Breast epithelium (tissue), 4 donors: ENCODE measurements around the gene PLXNA2. TPM values are rescaled to one million over a fixed set of nuclear protein-coding genes. Genes with fewer than 3 reads are reported as not detected.

Source experiments
- DNase-seq, 2 donors: peaks; one replicate each; pipeline ENCODE4 v3.0.0-alpha.2; 2019; ENCODE audit warnings: low spot score in 2 of 2
- H3K27ac ChIP-seq, 2 donors: fragments of 200-600 bp; sonication (generic) in 1 of 2; one replicate each; pipeline ENCODE4 v1.5.1; 2016 to 2019; ENCODE audit warnings: mild to moderate bottlenecking in 1 of 2
- H3K27me3 ChIP-seq, 2 donors: fragments of 200-600 bp; sonication (generic) in 1 of 2; one replicate each; pipeline versions ENCODE4 v1.5.1 to v1.6.0; 2017 to 2019; ENCODE audit warnings: control low read depth in 1 of 2, mild to moderate bottlenecking in 1 of 2
- H3K36me3 ChIP-seq: fragments of 200-600 bp; one replicate; pipeline ENCODE4 v1.5.1; 2019
- H3K4me1 ChIP-seq, 2 donors: fragments of 200-600 bp; sonication (generic); one replicate each; pipeline ENCODE4 v1.5.1; 2016 to 2019; ENCODE audit warnings: control low read depth in 1 of 2
- H3K4me3 ChIP-seq, 3 donors: fragments of 200-600 bp; sonication (generic); 1 replicate in 2 of 3; 2 replicates in 1 of 3; pipeline ENCODE4 v1.5.1; 2016 to 2019; ENCODE audit warnings: mild to moderate bottlenecking in 3 of 3, moderate library complexity in 2 of 3
- H3K9me3 ChIP-seq, 2 donors: fragments of 200-600 bp; sonication (generic) in 1 of 2; one replicate each; pipeline ENCODE4 v1.5.1; 2016 to 2019; ENCODE audit warnings: control low read depth in 1 of 2
- CTCF ChIP-seq, 3 donors: fragments of 450-650 bp; IDR thresholded peaks; one replicate each; pipeline ENCODE4 v1.5.1; 2016 to 2017; ENCODE audit warnings: antibody characterized with exemption in 3 of 3, mild to moderate bottlenecking in 3 of 3, moderate library complexity in 3 of 3
- POLR2A ChIP-seq: fragments of 450-650 bp; IDR thresholded peaks from one replicate; pipeline ENCODE4 v1.6.1; 2016; ENCODE audit warnings: antibody characterized with exemption, mild to moderate bottlenecking, moderate library complexity
- POLR2AphosphoS5 ChIP-seq, 3 donors: sonication (generic); formaldehyde crosslinking; IDR thresholded peaks; one replicate each; pipeline ENCODE4 v1.6.1; 2017; ENCODE audit warnings: antibody characterized with exemption in 3 of 3
- intact Hi-C: fragments of 100-400 bp; cut with DNase I; formaldehyde crosslinking; loops from one replicate; pipeline ENCODE4 v1.15.1; 2023; ENCODE audit warnings: low total_unique reads
- total RNA-seq, 3 donors: library from RNA; depleted of rRNA; stranded (reverse); fragments of >200 nt; gene quantifications; one replicate each; pipeline ENCODE4 v1.1.0, GENCODE V29; 2016

The PLXNA2 gene
- total RNA-seq, 3 donors from 2014 or later, result 11.3 to 18.2 (median 11.5) TPM

- intact Hi-C loops, result no loop called here
- H3K4me1 ChIP-seq, result no peaks in the 10 kb centered on the region
- TF ChIP-seq POLR2A, result no peak
- no peak for TF ChIP-seq POLR2AphosphoS5 (IDR thresholded peaks at IDR 0.05)
- TF ChIP-seq CTCF (IDR thresholded peaks at IDR 0.05), result no peak
Measured at GRCh38 chr1:208118306-208118705, 125.9 kb downstream of the PLXNA2 start.

GRCh38 chr1:208117826-208118225 is 126.4 kb downstream of the PLXNA2 start:
- Histone ChIP-seq H3K27ac (no peak overlapping the region), H3K4me1 (no peaks in the 10 kb centered on the region), H3K4me3 (no peak overlapping the region), H3K27me3 (no peaks in the 10 kb centered on the region), H3K9me3 (no peaks in the 10 kb centered on the region), H3K36me3 (no peaks in the 10 kb centered on the region)
- DNase-seq, result no peak
- intact Hi-C loops, result no loop called here
- TF ChIP-seq POLR2AphosphoS5 (IDR thresholded peaks at IDR 0.05), result no peak
- TF ChIP-seq POLR2A, result no peak
- no peak for TF ChIP-seq CTCF (IDR thresholded peaks at IDR 0.05)

More at GRCh38 chr1:208118306-208118705, 125.9 kb downstream of the PLXNA2 start:
- Histone ChIP-seq H3K9me3 (no peaks in the 10 kb centered on the region), H3K27me3 (no peaks in the 10 kb centered on the region), H3K36me3 (no peaks in the 10 kb centered on the region), H3K27ac (no peak overlapping the region), H3K4me3 (no peak overlapping the region)
- DNase-seq, result no peak

- H3K4me3 ChIP-seq, result no peak overlapping the region
- H3K27me3 ChIP-seq, result no peaks in the 10 kb centered on the region
- no peak overlapping the region for H3K27ac ChIP-seq
- no peaks in the 10 kb centered on the region for H3K4me1 ChIP-seq
- H3K9me3 ChIP-seq, result no peaks in the 10 kb centered on the region
- TF ChIP-seq CTCF (IDR thresholded peaks at IDR 0.05) (no peak), POLR2A (no peak), POLR2AphosphoS5 (IDR thresholded peaks at IDR 0.05) (no peak)
- intact Hi-C loops, result no loop called here
- no peaks in the 10 kb centered on the region for H3K36me3 ChIP-seq
- no peak for DNase-seq
Measured at GRCh38 chr1:208117409-208117808, 126.8 kb downstream of the PLXNA2 start.

GRCh38 chr1:208115924-208116640 is 128.1 kb downstream of the PLXNA2 start:
- H3K27me3 ChIP-seq, result no peaks in the 10 kb centered on the region
- H3K27ac ChIP-seq, result no peak overlapping the region
- H3K9me3 ChIP-seq, result no peaks in the 10 kb centered on the region
- H3K4me1 ChIP-seq, result no peaks in the 10 kb centered on the region
- TF ChIP-seq POLR2AphosphoS5 (IDR thresholded peaks at IDR 0.05) (no peak), CTCF (IDR thresholded peaks at IDR 0.05) (no peak)
- H3K4me3 ChIP-seq, result no peak overlapping the region
- intact Hi-C loops, result no loop called here
- H3K36me3 ChIP-seq, result no peaks in the 10 kb centered on the region
- DNase-seq, result no peak

GRCh38 chr1:208113011-208113410 is 131.2 kb downstream of the PLXNA2 start:
- Histone ChIP-seq H3K9me3 (no peaks in the 10 kb centered on the region), H3K27me3 (no peaks in the 10 kb centered on the region), H3K27ac (no peak overlapping the region), H3K4me1 (no peaks in the 10 kb centered on the region), H3K4me3 (no peak overlapping the region), H3K36me3 (no peaks in the 10 kb centered on the region)
- TF ChIP-seq POLR2AphosphoS5 (IDR thresholded peaks at IDR 0.05) (no peak), CTCF (IDR thresholded peaks at IDR 0.05) (no peak), POLR2A (no peak)
- intact Hi-C loops, result no loop called here
- DNase-seq, result no peak
